IMR-90 (cell line): ENCODE measurements around the gene ELOB. TPM values are rescaled to one million over a fixed set of nuclear protein-coding genes. Genes with fewer than 3 reads are reported as not detected.

Source experiments
- ATAC-seq: fragments of 200-7000 bp; cut with Tn5 transposase; 2 replicates; pipeline ENCODE4 v1.9.1; 2020; ENCODE audit warnings: low read depth, mild to moderate bottlenecking, moderate library complexity
- BruUV-seq: library from RNA; stranded (reverse); fragments of 400-500 nt; replicated peaks from 2 replicates; lab custom pipeline; 2021; lab: Mats Ljungman, UMichigan
- CTCF ChIA-PET: fragments of 300-600 bp; formaldehyde crosslinking; extraction: SDS; loops from one replicate; lab custom pipeline; 2021; ENCODE audit warnings: antibody characterized with exemption; lab: Yijun Ruan, JAX
- POLR2A ChIA-PET: fragments of 300-600 bp; sonication (Branson Sonifier 250); formaldehyde crosslinking; loops from one replicate; lab custom pipeline; 2022; ENCODE audit warnings: antibody characterized with exemption; ENCODE audit not compliant: unreplicated experiment; lab: Charles Lee
- DNase-seq: peaks from one replicate; pipeline ENCODE4 v3.0.0; 2013
- H2AFZ ChIP-seq: replicated peaks from 2 replicates; pipeline ENCODE3; 2013; ENCODE audit warnings: low read length, mild to moderate bottlenecking; ENCODE audit not compliant: poor library complexity
- H2AK5ac ChIP-seq: 2 replicates; pipeline ENCODE4 v1.6.1; 2013; ENCODE audit warnings: low read depth, low read length, inconsistent platforms
- H2AK9ac ChIP-seq: replicated peaks from 2 replicates; pipeline ENCODE3; 2013; ENCODE audit warnings: mild to moderate bottlenecking, low read depth, low read length, moderate library complexity; ENCODE audit not compliant: poor library complexity
- H2BK120ac ChIP-seq: 2 replicates; pipeline ENCODE4 v1.6.1; 2013; ENCODE audit warnings: low read depth, low read length, inconsistent platforms
- H2BK15ac ChIP-seq: 3 replicates; pipeline ENCODE4 v1.6.1; 2013; ENCODE audit warnings: low read depth, low read length, inconsistent platforms
- H2BK20ac ChIP-seq: 2 replicates; pipeline ENCODE4 v1.6.1; 2013; ENCODE audit warnings: low read depth, mild to moderate bottlenecking, inconsistent platforms, low read length, moderate library complexity
- H2BK5ac ChIP-seq: 2 replicates; pipeline ENCODE4 v1.6.1; 2013; ENCODE audit warnings: mild to moderate bottlenecking, low read depth, low read length, inconsistent platforms; ENCODE audit not compliant: poor library complexity, severe bottlenecking
- H3K14ac ChIP-seq: replicated peaks from 2 replicates; pipeline ENCODE4 v1.6.1; 2013; ENCODE audit warnings: low read depth, low read length, inconsistent platforms
- H3K18ac ChIP-seq: 2 replicates; pipeline ENCODE4 v1.6.1; 2013; ENCODE audit warnings: low read depth, low read length, control low read depth
- H3K23ac ChIP-seq: 2 replicates; pipeline ENCODE4 v1.6.1; 2013; ENCODE audit warnings: low read depth, low read length, inconsistent platforms
- H3K27ac ChIP-seq: 2 replicates; pipeline ENCODE4 v1.5.1; 2013; ENCODE audit warnings: mild to moderate bottlenecking, control low read depth, low read length; ENCODE audit not compliant: insufficient read depth
- H3K27me3 ChIP-seq: 2 replicates; pipeline ENCODE4 v1.6.1; 2013; ENCODE audit warnings: low read length; ENCODE audit not compliant: control insufficient read depth, insufficient read depth
- H3K36me3 ChIP-seq: 2 replicates; pipeline ENCODE4 v1.6.1; 2013; ENCODE audit warnings: low read length, mixed read lengths; ENCODE audit not compliant: control insufficient read depth, insufficient read depth
- H3K4ac ChIP-seq: 2 replicates; pipeline ENCODE4 v1.6.1; 2013; ENCODE audit warnings: low read depth, low read length, inconsistent platforms
- H3K4me1 ChIP-seq: 2 replicates; pipeline ENCODE4 v1.6.1; 2013; ENCODE audit warnings: low read length, mixed read lengths; ENCODE audit not compliant: control insufficient read depth, insufficient read depth
- H3K4me2 ChIP-seq: 2 replicates; pipeline ENCODE4 v1.6.1; 2013; ENCODE audit warnings: low read depth, mild to moderate bottlenecking, control low read depth, low read length, moderate library complexity
- H3K4me3 ChIP-seq: 2 replicates; pipeline ENCODE4 v1.5.1; 2013; ENCODE audit warnings: low read depth, mild to moderate bottlenecking, control low read depth, low read length, moderate library complexity; ENCODE audit not compliant: insufficient read depth
- H3K56ac ChIP-seq: 2 replicates; pipeline ENCODE4 v1.6.1; 2013; ENCODE audit warnings: low read length, inconsistent platforms; ENCODE audit not compliant: insufficient read depth; ENCODE audit errors: extremely low read depth
- H3K79me1 ChIP-seq, 2 experiments: 2 replicates each; pipeline ENCODE4 v1.6.1; 2013; ENCODE audit warnings: low read length in 2 of 2, inconsistent platforms in 1 of 2, low read depth in 1 of 2
- H3K9ac ChIP-seq: 2 replicates; pipeline ENCODE4 v1.6.1; 2013; ENCODE audit warnings: low read depth, low read length, control low read depth
- H3K9me1 ChIP-seq: 2 replicates; pipeline ENCODE4 v1.6.1; 2013; ENCODE audit warnings: low read length, inconsistent platforms; ENCODE audit not compliant: insufficient read depth
- H3K9me3 ChIP-seq: 2 replicates; pipeline ENCODE4 v1.6.1; 2013; ENCODE audit warnings: low read length; ENCODE audit not compliant: control insufficient read depth, insufficient read depth
- H4K20me1 ChIP-seq: 2 replicates; pipeline ENCODE4 v1.6.1; 2013; ENCODE audit warnings: low read length, inconsistent platforms; ENCODE audit not compliant: insufficient read depth
- H4K5ac ChIP-seq: 2 replicates; pipeline ENCODE4 v1.6.1; 2013; ENCODE audit warnings: mild to moderate bottlenecking, low read depth, low read length, control low read depth
- H4K8ac ChIP-seq, 2 experiments: 2 replicates each; pipeline ENCODE4 v1.6.1; 2013; ENCODE audit warnings: low read depth in 2 of 2, low read length in 2 of 2, control low read depth in 1 of 2, inconsistent platforms in 1 of 2
- H4K91ac ChIP-seq: 2 replicates; pipeline ENCODE4 v1.6.1; 2013; ENCODE audit warnings: low read depth, low read length, inconsistent platforms; ENCODE audit not compliant: insufficient read depth
- CEBPB ChIP-seq: IDR thresholded peaks from 2 replicates; pipeline ENCODE4 v1.6.1; 2012; ENCODE audit warnings: low read depth, low read length, improper control_type of control experiment
- ELK1 ChIP-seq: fragments of 150-350 bp; IDR thresholded peaks from 2 replicates; pipeline ENCODE4 v1.6.1; 2016; ENCODE audit warnings: low read depth, mild to moderate bottlenecking, low read length, moderate library complexity, borderline replicate concordance
- FOS ChIP-seq: fragments of 150-350 bp; IDR thresholded peaks from 2 replicates; pipeline ENCODE4 v1.6.1; 2016; ENCODE audit warnings: low read depth, low read length
- MAFK ChIP-seq: IDR thresholded peaks from 2 replicates; pipeline ENCODE4 v1.6.1; 2012; ENCODE audit warnings: low read depth, low read length, improper control_type of control experiment
- MAZ ChIP-seq: IDR thresholded peaks from 2 replicates; pipeline ENCODE4 v1.6.1; 2012; ENCODE audit warnings: low read depth, mild to moderate bottlenecking, low read length, improper control_type of control experiment, moderate library complexity, borderline replicate concordance
- MXI1 ChIP-seq: IDR thresholded peaks from 2 replicates; pipeline ENCODE4 v1.6.1; 2012; ENCODE audit warnings: low read depth, mild to moderate bottlenecking, low read length, moderate library complexity, borderline replicate concordance
- POLR2A ChIP-seq: IDR thresholded peaks from 2 replicates; pipeline ENCODE4 v1.6.1; 2012; ENCODE audit warnings: mild to moderate bottlenecking, low read depth, low read length
- RAD21 ChIP-seq: IDR thresholded peaks from 2 replicates; pipeline ENCODE4 v1.6.1; 2012; ENCODE audit warnings: low read length, improper control_type of control experiment
- SMC3 ChIP-seq: fragments of 150-350 bp; IDR thresholded peaks from 2 replicates; pipeline ENCODE4 v1.6.1; 2016; ENCODE audit warnings: low read depth, mild to moderate bottlenecking, antibody characterized with exemption, low read length, moderate library complexity
- WGBS, 2 experiments: methylation state at CpG; one replicate each; pipeline versions ENCODE4 v1.1.5 to v1.1.7; 2013; ENCODE audit warnings: missing lambda C conversion rate in 2 of 2; ENCODE audit not compliant: insufficient read length in 1 of 2; ENCODE audit errors: extremely low coverage in 2 of 2; 5-methylcytosine and 5-hydroxymethylcytosine counted together
- dilution Hi-C: fragments of 300-500 bp; cut with HindIII; formaldehyde crosslinking; loops from one replicate; pipeline ENCODE4 v1.14.3; 2018; ENCODE audit warnings: low sequenced_read_pairs; ENCODE audit not compliant: unreplicated experiment
- in situ Hi-C: fragments of 300-500 bp; cut with MboI; formaldehyde crosslinking; loops from 3 replicates; pipeline ENCODE4 v1.14.3; 2019; ENCODE audit warnings: low sequenced_read_pairs, inconsistent platforms, mixed read lengths
- intact Hi-C: fragments of 100-400 bp; cut with micrococcal nuclease; formaldehyde crosslinking; loops from 2 replicates; pipeline ENCODE4 v1.10.0; 2022
- polyA plus RNA-seq, 3 experiments: library from polyadenylated mRNA; depleted of rRNA; stranded (reverse); fragments of >200 nt; gene quantifications; 2 replicates each; pipeline ENCODE4 v1.2.3, GENCODE V29; 2012; ENCODE audit warnings: low replicate concordance in 1 of 3
- total RNA-seq: library from RNA; depleted of rRNA; stranded (reverse); fragments of >200 nt; gene quantifications from 2 replicates; pipeline ENCODE4 v1.2.3, GENCODE V29; 2012

Gene ELOB
- total and polyA plus RNA-seq, 2 of the 4 experiments (the other 2 are of a cell fraction): 442 to 5,859 TPM

GRCh38 chr16:2724816-2725348, 52.2 kb downstream of the ELOB start:
- POLR2A ChIA-PET: no interaction called here
- no peak overlapping the region for H3K4ac ChIP-seq
- H3K36me3 ChIP-seq: no peaks in the 10 kb centered on the region
- 50% methylated on average over 6 of the region's 16 CpGs; no CpG with 5 or more reads in 1 of the 2 experiments for WGBS, 2 experiments
- BruUV-seq: no TSS peak
- no peak overlapping the region for H3K18ac ChIP-seq
- H3K9me3 ChIP-seq: no peaks in the 10 kb centered on the region
- H3K27me3 ChIP-seq: peaks cover 9% of the 10 kb centered on the region; the same call in 1 of the 2 replicates
- dilution Hi-C loops (no loop called here), in situ Hi-C loops (no loop called here), intact Hi-C loops (no loop called here)
- no peak overlapping the region for H3K4me3 ChIP-seq
- no peak overlapping the region for H2BK15ac ChIP-seq
- H3K4me2 ChIP-seq: no peak overlapping the region
- no peak overlapping the region for H2BK5ac ChIP-seq
- no peaks in the 10 kb centered on the region for H4K20me1 ChIP-seq
- H3K79me1 ChIP-seq: no peaks in the 10 kb centered on the region
- no peak for TF ChIP-seq RAD21
- no peak for TF ChIP-seq SMC3
- TF ChIP-seq MAFK: no peak
- TF ChIP-seq POLR2A: no peak
- no peak for TF ChIP-seq ELK1
- no peak for TF ChIP-seq CEBPB
- no peak for TF ChIP-seq FOS
- no peak for TF ChIP-seq MAZ
- no peak for TF ChIP-seq MXI1
- H4K5ac ChIP-seq: no peak overlapping the region
- no peaks in the 10 kb centered on the region for H3K4me1 ChIP-seq
- H3K27ac ChIP-seq: no peak overlapping the region
- no peak overlapping the region for H3K23ac ChIP-seq
- H3K9ac ChIP-seq: no peak overlapping the region
- H2BK20ac ChIP-seq: no peak overlapping the region
- H2AK5ac ChIP-seq: no peak overlapping the region
- H4K8ac ChIP-seq: no peak overlapping the region
- no peak overlapping the region for H2AFZ ChIP-seq
- no peaks in the 10 kb centered on the region for H3K9me1 ChIP-seq
- no peak overlapping the region for H3K56ac ChIP-seq
- CTCF ChIA-PET: no interaction called here
- DNase-seq (no peak), ATAC-seq (no peak)
- H3K14ac ChIP-seq: no peak overlapping the region
- H2AK9ac ChIP-seq: no peak overlapping the region
- H2BK120ac ChIP-seq: no peak overlapping the region
- no peak overlapping the region for H4K91ac ChIP-seq
